PFSK-1 (cell line): ENCODE results near the gene IGSF8.

Experiments used
- FOXP2 ChIP-seq: optimal IDR thresholded peaks from 2 replicates; pipeline ENCODE3; 2011; ENCODE audit warnings: borderline replicate concordance, control low read depth, inconsistent platforms; ENCODE audit not compliant: insufficient read depth; ENCODE audit errors: extremely low read length, extremely low read depth
- POLR2AphosphoS5 ChIP-seq: IDR thresholded peaks from 2 replicates; pipeline ENCODE4 v1.6.1; 2012; ENCODE audit warnings: low read depth, mild to moderate bottlenecking, control low read depth, low read length, moderate library complexity
- REST ChIP-seq, 2 experiments: IDR thresholded peaks; 2 replicates each; pipeline versions ENCODE4 v1.6.1 to v1.8.0; 2011 to 2012; ENCODE audit warnings: low read depth in 2 of 2, low read length in 2 of 2, control low read depth in 1 of 2, inconsistent platforms in 1 of 2, mild to moderate bottlenecking in 1 of 2, moderate library complexity in 1 of 2; ENCODE audit not compliant: insufficient read depth in 1 of 2
- SIN3A ChIP-seq: IDR thresholded peaks from 2 replicates; pipeline ENCODE4 v1.6.1; 2012; ENCODE audit warnings: mild to moderate bottlenecking, low read length, moderate library complexity, borderline replicate concordance; ENCODE audit not compliant: insufficient read depth
- TAF1 ChIP-seq: IDR thresholded peaks from 2 replicates; pipeline ENCODE4 v1.6.1; 2012; ENCODE audit warnings: low read length, control low read depth, borderline replicate concordance; ENCODE audit not compliant: insufficient read depth

IGSF8 gene

GRCh38 chr1:160115545-160116282, 17.3 kb upstream of the IGSF8 start, which contains the start of gene ATP1A2:
Gene ATP1A2, plus strand, starts transcription at chr1:160115759. Its CDS starts 103 bp downstream, at chr1:160115862.
- TF ChIP-seq POLR2AphosphoS5: no peak
- no peak for TF ChIP-seq SIN3A
- TF ChIP-seq FOXP2: no peak
- TF ChIP-seq TAF1: no peak

GRCh38 chr1:160114085-160114484, 15.7 kb upstream of the IGSF8 start:
- TF ChIP-seq SIN3A (no peak), REST (IDR thresholded peaks at IDR 0.05; ENCODE audit: insufficient read depth in 1 of 2, low read depth in 2 of 2, low read length in 2 of 2) (no peak), TAF1 (no peak), POLR2AphosphoS5 (no peak), FOXP2 (no peak)

GRCh38 chr1:160113407-160113806, 15.0 kb upstream of the IGSF8 start:
- TF ChIP-seq FOXP2 (no peak), TAF1 (no peak), REST (IDR thresholded peaks at IDR 0.05; ENCODE audit: insufficient read depth in 1 of 2, low read depth in 2 of 2, low read length in 2 of 2) (no peak), SIN3A (no peak), POLR2AphosphoS5 (no peak)

- no peak for TF ChIP-seq POLR2AphosphoS5
- TF ChIP-seq FOXP2: no peak
- no peak for TF ChIP-seq SIN3A
- no peak for TF ChIP-seq REST (IDR thresholded peaks at IDR 0.05; ENCODE audit: insufficient read depth in 1 of 2, low read depth in 2 of 2, low read length in 2 of 2)
- TF ChIP-seq TAF1: no peak
Measured at GRCh38 chr1:160112357-160112756, 13.9 kb upstream of the IGSF8 start.

GRCh38 chr1:160109686-160110085, 11.3 kb upstream of the IGSF8 start:
- TF ChIP-seq REST (IDR thresholded peaks at IDR 0.05; ENCODE audit: insufficient read depth in 1 of 2, low read depth in 2 of 2, low read length in 2 of 2): no peak
